ENCODE results near the gene IL23A.
A peak's percentile ranks its signal among the peaks of the same experiment; 100 is the strongest.

The IL23A gene

DNA sequence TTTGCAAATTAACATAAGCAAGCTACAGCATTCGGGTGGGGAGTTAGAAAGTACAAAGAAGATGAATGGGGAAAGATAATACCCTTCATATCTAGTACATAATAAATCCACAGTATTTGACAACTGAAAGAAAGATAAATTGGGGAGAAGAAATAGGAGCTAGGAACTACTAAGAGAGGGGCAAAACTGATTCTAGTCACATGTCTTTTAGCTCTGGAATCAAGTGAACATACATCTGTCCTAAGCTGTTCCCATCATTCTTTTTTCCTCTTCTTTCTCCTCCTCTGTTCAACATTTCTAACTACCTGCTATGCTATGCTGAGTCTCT, 39.3 kb downstream of the IL23A start:
- Histone ChIP-seq H3K4me3 (ENCODE audit: low read depth, low read length) (no peak overlapping the region), H3K27me3 (ENCODE audit: control insufficient read depth, insufficient read depth, low read length) (no peaks in the 10 kb centered on the region), H3K79me2 (no peaks in the 10 kb centered on the region), H3K4me1 (no peaks in the 10 kb centered on the region), H3K9ac (no peak overlapping the region), H3K4me2 (ENCODE audit: low read length) (no peak overlapping the region), H3K27ac (no peak overlapping the region), H2AFZ (no peak overlapping the region), H3K9me3 (ENCODE audit: control insufficient read depth, low read length) (no peaks in the 10 kb centered on the region), H3K36me3 (ENCODE audit: control insufficient read depth, insufficient read depth, low read length) (no peaks in the 10 kb centered on the region)
- TF ChIP-seq, protein P1, sequence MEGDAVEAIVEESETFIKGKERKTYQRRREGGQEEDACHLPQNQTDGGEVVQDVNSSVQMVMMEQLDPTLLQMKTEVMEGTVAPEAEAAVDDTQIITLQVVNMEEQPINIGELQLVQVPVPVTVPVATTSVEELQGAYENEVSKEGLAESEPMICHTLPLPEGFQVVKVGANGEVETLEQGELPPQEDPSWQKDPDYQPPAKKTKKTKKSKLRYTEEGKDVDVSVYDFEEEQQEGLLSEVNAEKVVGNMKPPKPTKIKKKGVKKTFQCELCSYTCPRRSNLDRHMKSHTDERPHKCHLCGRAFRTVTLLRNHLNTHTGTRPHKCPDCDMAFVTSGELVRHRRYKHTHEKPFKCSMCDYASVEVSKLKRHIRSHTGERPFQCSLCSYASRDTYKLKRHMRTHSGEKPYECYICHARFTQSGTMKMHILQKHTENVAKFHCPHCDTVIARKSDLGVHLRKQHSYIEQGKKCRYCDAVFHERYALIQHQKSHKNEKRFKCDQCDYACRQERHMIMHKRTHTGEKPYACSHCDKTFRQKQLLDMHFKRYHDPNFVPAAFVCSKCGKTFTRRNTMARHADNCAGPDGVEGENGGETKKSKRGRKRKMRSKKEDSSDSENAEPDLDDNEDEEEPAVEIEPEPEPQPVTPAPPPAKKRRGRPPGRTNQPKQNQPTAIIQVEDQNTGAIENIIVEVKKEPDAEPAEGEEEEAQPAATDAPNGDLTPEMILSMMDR (IDR thresholded peaks at IDR 0.05): no peak

DNA sequence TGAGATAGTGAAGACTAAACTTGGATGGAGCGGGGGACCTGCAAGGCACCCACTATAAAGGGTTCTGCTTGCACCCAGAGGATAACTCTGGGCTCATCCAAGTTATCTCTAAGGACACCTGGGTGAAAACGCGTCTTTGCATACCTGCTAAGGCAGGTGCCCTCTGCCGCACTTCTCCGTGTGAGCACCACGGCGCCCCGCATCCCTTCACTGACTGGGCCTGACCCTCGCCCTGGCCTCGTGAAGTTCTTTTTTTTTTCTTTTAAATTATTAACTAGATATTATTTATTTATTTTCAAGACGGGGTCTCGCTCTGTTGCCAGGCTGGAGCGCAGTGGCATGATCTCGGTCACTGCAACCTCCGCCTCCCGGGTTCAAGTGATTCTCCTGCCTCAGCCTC, 43.9 kb downstream of the IL23A start:
- no peaks in the 10 kb centered on the region for H3K79me2 ChIP-seq
- H2AFZ ChIP-seq: no peak overlapping the region
- H3K27ac ChIP-seq: no peak overlapping the region
- no peak overlapping the region for H3K4me3 ChIP-seq (ENCODE audit: low read depth, low read length)
- no peaks in the 10 kb centered on the region for H3K9me3 ChIP-seq (ENCODE audit: control insufficient read depth, low read length)
- H3K9ac ChIP-seq: no peak overlapping the region
- no peaks in the 10 kb centered on the region for H3K4me1 ChIP-seq
- TF ChIP-seq, protein P1 (IDR thresholded peaks at IDR 0.05): no peak
- H3K36me3 ChIP-seq (ENCODE audit: control insufficient read depth, insufficient read depth, low read length): no peaks in the 10 kb centered on the region
- no peak overlapping the region for H3K4me2 ChIP-seq (ENCODE audit: low read length)
- no peaks in the 10 kb centered on the region for H3K27me3 ChIP-seq (ENCODE audit: control insufficient read depth, insufficient read depth, low read length)

DNA sequence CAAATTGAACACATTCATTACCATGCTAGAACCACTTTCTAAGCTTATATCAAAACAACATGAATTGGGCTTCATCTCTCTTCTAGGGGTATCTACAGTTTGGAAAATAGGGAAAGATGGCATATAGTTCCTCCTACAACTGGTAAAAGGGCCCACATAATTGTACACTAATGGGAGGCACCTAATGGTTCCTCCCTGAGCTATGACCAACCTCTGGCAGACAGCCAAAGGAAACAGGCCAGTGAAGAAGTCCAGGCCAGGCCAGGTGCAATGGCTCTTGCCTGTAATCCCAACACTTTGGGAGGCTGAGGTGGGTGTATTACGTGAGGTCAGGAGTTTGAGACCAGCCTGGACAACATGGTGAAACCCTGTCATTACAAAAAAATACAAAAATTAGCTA, 47.2 kb downstream of the IL23A start:
- no peaks in the 10 kb centered on the region for H3K36me3 ChIP-seq (ENCODE audit: control insufficient read depth, insufficient read depth, low read length)
- no peaks in the 10 kb centered on the region for H3K9me3 ChIP-seq (ENCODE audit: control insufficient read depth, low read length)
- no peak overlapping the region for H3K4me2 ChIP-seq (ENCODE audit: low read length)
- H2AFZ ChIP-seq: no peak overlapping the region
- no peaks in the 10 kb centered on the region for H3K4me1 ChIP-seq
- H3K4me3 ChIP-seq (ENCODE audit: low read depth, low read length): no peak overlapping the region
- H3K27me3 ChIP-seq (ENCODE audit: control insufficient read depth, insufficient read depth, low read length): no peaks in the 10 kb centered on the region
- TF ChIP-seq, protein P1 (IDR thresholded peaks at IDR 0.05): no peak
- no peak overlapping the region for H3K27ac ChIP-seq
- no peaks in the 10 kb centered on the region for H3K79me2 ChIP-seq
- H3K9ac ChIP-seq: no peak overlapping the region

DNA sequence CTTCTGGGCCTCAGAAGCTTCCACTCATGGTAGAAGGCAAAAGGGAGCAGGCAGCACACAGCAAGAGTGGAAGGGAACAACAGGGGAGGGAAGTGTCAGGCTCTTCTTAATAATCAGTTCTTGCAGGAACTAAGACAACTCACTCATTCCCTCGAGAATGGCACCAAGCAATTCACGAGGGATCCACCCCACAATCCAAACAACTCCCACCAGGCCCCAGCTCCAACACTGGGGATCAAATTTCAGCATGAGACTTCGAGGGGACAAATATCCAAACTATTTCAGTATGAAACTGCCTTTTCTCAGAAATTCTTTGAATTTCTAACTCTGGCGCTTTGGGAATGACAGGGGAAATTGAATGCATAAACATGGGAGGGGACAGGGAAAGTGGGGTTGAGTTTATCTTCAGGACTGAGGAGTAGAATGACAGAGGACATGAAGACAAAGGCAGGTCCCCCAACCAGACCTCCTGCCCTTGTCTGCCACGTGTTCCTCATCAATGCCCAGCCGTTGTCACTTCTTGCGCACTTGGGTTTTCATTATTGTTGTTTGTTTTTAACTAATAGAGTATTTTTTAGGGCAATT, 48.6 kb downstream of the IL23A start:
- H3K9me3 ChIP-seq (ENCODE audit: control insufficient read depth, low read length): no peaks in the 10 kb centered on the region
- no peaks in the 10 kb centered on the region for H3K79me2 ChIP-seq
- H3K4me3 ChIP-seq (ENCODE audit: low read depth, low read length): no peak overlapping the region
- peak overlapping the region; percentile 48 for H2AFZ ChIP-seq
- H3K36me3 ChIP-seq (ENCODE audit: control insufficient read depth, insufficient read depth, low read length): no peaks in the 10 kb centered on the region
- H3K27me3 ChIP-seq (ENCODE audit: control insufficient read depth, insufficient read depth, low read length): no peaks in the 10 kb centered on the region
- no peak overlapping the region for H3K27ac ChIP-seq
- no peak overlapping the region for H3K4me2 ChIP-seq (ENCODE audit: low read length)
- no peaks in the 10 kb centered on the region for H3K4me1 ChIP-seq
- TF ChIP-seq, protein P1 (IDR thresholded peaks at IDR 0.05): no peak
- no peak overlapping the region for H3K9ac ChIP-seq

DNA sequence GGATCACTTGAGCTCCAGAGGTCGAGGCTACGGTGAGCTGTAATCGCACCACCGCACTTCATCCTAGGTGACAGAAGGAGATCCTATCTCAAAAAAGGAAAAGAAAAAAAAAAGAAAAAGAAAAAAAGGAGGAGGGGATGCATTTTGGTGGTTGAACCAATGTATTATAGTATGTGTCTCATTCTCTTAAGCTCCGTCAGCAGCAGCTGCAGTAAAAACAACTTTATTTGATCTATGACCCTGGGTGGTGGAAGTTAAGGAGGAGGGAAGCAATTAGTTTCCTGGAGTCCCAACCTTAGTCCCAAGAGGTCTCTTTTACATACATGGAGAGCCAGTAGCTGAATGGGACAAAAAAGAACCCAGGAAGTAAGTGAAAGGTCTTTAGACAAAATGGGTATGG, 50.7 kb downstream of the IL23A start:
- Histone ChIP-seq H3K27ac (no peak overlapping the region), H3K4me1 (no peaks in the 10 kb centered on the region), H3K4me3 (ENCODE audit: low read depth, low read length) (no peak overlapping the region)

More for the DNA sequence above, 50.7 kb downstream of the IL23A start:
- Histone ChIP-seq H3K9ac (no peak overlapping the region), H3K4me2 (ENCODE audit: low read length) (no peak overlapping the region), H3K9me3 (ENCODE audit: control insufficient read depth, low read length) (no peaks in the 10 kb centered on the region), H3K79me2 (no peaks in the 10 kb centered on the region), H3K36me3 (ENCODE audit: control insufficient read depth, insufficient read depth, low read length) (no peaks in the 10 kb centered on the region), H3K27me3 (ENCODE audit: control insufficient read depth, insufficient read depth, low read length) (no peaks in the 10 kb centered on the region), H2AFZ (no peak overlapping the region)
- TF ChIP-seq, protein P1 (IDR thresholded peaks at IDR 0.05): no peak
